AG09309 (cell line): ENCODE results near the gene HELZ.

Experiments used
- DNase-seq: peaks from one replicate; pipeline ENCODE4 v3.0.0-alpha.2; 2010; ENCODE audit warnings: low read depth
- H3K4me3 ChIP-seq: 2 replicates; pipeline ENCODE4 v1.5.1; 2011; ENCODE audit warnings: mild to moderate bottlenecking, low read depth, low read length, moderate library complexity; ENCODE audit not compliant: control insufficient read depth
- TF ChIP-seq, protein P1 (sequence below): IDR thresholded peaks from 2 replicates; pipeline ENCODE4 v1.5.1; 2011; ENCODE audit warnings: mild to moderate bottlenecking, low read depth, low read length, inconsistent platforms; ENCODE audit not compliant: insufficient read depth, control insufficient read depth; ENCODE audit errors: missing control alignments

HELZ gene

DNA sequence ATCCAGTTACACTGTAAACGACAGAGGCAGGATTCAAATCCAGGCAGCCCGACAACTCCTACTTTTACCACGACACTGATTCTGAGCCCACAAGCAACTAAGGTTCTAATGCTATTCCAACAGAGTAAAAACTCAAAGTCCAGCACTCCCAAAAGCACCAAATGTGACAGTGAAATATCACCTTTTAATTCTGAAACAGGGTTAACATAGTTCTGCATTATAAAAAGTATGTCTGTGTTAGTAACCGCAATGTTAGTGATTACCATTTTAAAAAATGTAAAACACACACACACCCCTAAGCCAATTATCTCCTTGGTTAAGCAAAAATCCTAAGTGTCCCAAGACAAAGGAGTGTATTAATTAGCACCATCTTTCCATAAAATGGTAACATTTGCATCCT lies 19.7 kb downstream of the HELZ start:
- no peak for DNase-seq
- TF ChIP-seq, protein P1, sequence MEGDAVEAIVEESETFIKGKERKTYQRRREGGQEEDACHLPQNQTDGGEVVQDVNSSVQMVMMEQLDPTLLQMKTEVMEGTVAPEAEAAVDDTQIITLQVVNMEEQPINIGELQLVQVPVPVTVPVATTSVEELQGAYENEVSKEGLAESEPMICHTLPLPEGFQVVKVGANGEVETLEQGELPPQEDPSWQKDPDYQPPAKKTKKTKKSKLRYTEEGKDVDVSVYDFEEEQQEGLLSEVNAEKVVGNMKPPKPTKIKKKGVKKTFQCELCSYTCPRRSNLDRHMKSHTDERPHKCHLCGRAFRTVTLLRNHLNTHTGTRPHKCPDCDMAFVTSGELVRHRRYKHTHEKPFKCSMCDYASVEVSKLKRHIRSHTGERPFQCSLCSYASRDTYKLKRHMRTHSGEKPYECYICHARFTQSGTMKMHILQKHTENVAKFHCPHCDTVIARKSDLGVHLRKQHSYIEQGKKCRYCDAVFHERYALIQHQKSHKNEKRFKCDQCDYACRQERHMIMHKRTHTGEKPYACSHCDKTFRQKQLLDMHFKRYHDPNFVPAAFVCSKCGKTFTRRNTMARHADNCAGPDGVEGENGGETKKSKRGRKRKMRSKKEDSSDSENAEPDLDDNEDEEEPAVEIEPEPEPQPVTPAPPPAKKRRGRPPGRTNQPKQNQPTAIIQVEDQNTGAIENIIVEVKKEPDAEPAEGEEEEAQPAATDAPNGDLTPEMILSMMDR = no peak
- no peak overlapping the region for H3K4me3 ChIP-seq

- no peak overlapping the region for H3K4me3 ChIP-seq
- DNase-seq = no peak
- TF ChIP-seq, protein P1 = no peak
Observed at GRCh38 chr17:67224736-67225135, 20.3 kb downstream of the HELZ start.

- TF ChIP-seq, protein P1 = no peak
- H3K4me3 ChIP-seq = no peak overlapping the region
- DNase-seq = no peak
Observed at GRCh38 chr17:67223924-67224323, 21.1 kb downstream of the HELZ start.

DNA sequence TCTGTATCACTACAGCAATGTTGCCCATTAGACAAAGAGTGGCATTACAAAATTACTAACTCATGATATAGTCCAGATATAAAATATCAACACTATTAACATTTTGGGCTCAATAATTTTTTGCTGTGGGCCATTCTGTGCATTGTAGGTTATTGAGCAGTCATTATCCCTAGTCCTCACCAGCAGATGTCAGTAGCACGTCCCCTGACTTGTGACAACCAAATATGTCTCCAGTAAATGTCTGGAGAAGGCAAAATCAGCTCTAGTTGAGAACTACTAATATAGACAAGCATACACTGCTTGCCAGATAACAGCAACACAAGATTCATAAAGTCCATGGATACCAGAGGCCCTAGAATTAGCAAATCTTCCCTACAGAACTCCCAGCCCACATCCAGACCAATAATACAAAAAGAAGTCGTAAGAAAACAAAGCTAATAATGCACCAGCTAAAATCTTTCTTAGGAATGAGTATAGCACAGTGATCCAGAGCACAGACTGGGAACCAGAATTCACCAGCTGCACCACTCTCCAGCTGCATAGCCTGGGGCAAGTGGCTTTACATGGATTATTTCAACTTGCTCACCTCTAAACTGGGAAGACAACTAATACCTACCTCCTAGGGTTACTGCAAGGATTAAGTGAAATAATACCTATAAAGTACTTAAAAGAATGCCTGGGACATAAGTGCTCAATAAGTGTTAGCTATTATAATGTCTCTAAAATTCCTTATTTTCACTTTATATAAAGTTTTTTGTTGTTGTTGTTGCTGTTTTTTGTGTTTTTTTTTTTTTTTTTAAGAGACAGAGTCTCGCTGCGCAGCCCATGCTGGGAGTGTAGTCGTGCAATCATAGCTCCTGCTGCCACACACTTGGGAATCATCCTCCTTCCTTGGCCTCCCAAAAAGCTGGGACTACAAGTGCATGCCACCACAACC lies 23.7 kb downstream of the HELZ start:
- TF ChIP-seq, protein P1 = peak; percentile 70
- H3K4me3 ChIP-seq = no peak overlapping the region
- DNase-seq = no peak

GRCh38 chr17:67218385-67218950 lies 26.5 kb downstream of the HELZ start:
- no peak for DNase-seq
- TF ChIP-seq, protein P1 = no peak
- H3K4me3 ChIP-seq = no peak overlapping the region

GRCh38 chr17:67217446-67217845 lies 27.6 kb downstream of the HELZ start:
- no peak overlapping the region for H3K4me3 ChIP-seq
- no peak for DNase-seq
- TF ChIP-seq, protein P1 = no peak
